MM.1S (cell line): ENCODE data around the gene SCYGR1.

Experiments used
- EZH2 ChIP-seq: fragments of 300-600 bp; sonication (generic); optimal IDR thresholded peaks from 2 replicates; pipeline ENCODE3; 2017; ENCODE audit warnings: low read depth, mild to moderate bottlenecking, antibody characterized with exemption, low read length, mixed read lengths
- TF ChIP-seq, protein P1 (sequence below): fragments of 300-600 bp; sonication (generic); IDR thresholded peaks from 2 replicates; pipeline ENCODE4 v1.5.1; 2016; ENCODE audit warnings: antibody characterized with exemption, low read length, mixed read lengths

DNA sequence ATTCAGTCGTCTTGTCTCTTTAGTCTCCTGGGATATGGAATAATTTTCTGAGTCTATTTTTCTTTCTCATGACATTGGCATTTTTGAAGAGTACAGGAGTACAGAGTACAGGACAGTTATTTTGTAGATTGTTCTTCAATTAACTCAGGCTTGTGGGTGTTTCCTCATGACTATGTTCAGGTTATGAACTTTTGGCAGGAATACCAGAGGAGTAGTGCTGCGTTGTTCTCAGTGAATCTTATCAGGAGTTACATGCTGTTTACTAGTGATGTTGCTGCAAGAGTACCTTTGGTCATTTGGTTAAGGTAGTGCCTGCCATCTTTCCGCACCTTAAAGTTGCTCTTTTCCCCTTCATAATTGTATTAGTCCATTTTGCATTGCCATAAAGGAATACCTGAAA lies 42.9 kb upstream of the SCYGR1 start:
- TF ChIP-seq, protein P1, sequence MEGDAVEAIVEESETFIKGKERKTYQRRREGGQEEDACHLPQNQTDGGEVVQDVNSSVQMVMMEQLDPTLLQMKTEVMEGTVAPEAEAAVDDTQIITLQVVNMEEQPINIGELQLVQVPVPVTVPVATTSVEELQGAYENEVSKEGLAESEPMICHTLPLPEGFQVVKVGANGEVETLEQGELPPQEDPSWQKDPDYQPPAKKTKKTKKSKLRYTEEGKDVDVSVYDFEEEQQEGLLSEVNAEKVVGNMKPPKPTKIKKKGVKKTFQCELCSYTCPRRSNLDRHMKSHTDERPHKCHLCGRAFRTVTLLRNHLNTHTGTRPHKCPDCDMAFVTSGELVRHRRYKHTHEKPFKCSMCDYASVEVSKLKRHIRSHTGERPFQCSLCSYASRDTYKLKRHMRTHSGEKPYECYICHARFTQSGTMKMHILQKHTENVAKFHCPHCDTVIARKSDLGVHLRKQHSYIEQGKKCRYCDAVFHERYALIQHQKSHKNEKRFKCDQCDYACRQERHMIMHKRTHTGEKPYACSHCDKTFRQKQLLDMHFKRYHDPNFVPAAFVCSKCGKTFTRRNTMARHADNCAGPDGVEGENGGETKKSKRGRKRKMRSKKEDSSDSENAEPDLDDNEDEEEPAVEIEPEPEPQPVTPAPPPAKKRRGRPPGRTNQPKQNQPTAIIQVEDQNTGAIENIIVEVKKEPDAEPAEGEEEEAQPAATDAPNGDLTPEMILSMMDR, result no peak
- no peak for TF ChIP-seq EZH2
